OCI-LY3 (cell line): Measurements from ENCODE around the gene CLRN2.
A peak's percentile ranks its signal among the peaks of the same experiment; 100 is the strongest.

ENCODE experiments used
- H2AFZ ChIP-seq: fragments of 200-600, 300-600 bp; shearing (Covaris generic); 2 replicates; pipeline ENCODE4 v1.6.0; 2014; ENCODE audit warnings: antibody characterized with exemption, low read depth, low read length
- H3K27ac ChIP-seq: fragments of 200-600, 300-600 bp; sonication (generic); 2 replicates; pipeline ENCODE4 v1.5.1; 2014; ENCODE audit warnings: mild to moderate bottlenecking, low read length, moderate library complexity, mixed read lengths
- H3K27me3 ChIP-seq: fragments of 200-600, 300-600 bp; sonication (generic); 2 replicates; pipeline ENCODE4 v1.6.1; 2014; ENCODE audit warnings: low read depth, low read length, mixed read lengths
- H3K36me3 ChIP-seq: fragments of 200-600, 300-600 bp; sonication (generic); replicated peaks from 2 replicates; pipeline ENCODE3; 2014; ENCODE audit warnings: low read depth, low read length, mixed read lengths
- H3K4me1 ChIP-seq: fragments of 300-600, 200-600 bp; sonication (generic); 2 replicates; pipeline ENCODE4 v1.6.1; 2014; ENCODE audit warnings: low read length, mixed read lengths
- H3K4me2 ChIP-seq: fragments of 200-600, 300-600 bp; sonication (generic); 2 replicates; pipeline ENCODE4 v1.6.1; 2014; ENCODE audit warnings: low read length, mixed read lengths
- H3K4me3 ChIP-seq: fragments of 300-600, 200-600 bp; sonication (generic); 2 replicates; pipeline ENCODE4 v1.5.1; 2014; ENCODE audit warnings: antibody characterized with exemption, mild to moderate bottlenecking, low read length, moderate library complexity
- H3K79me2 ChIP-seq: fragments of 300-600, 200-600 bp; shearing (Covaris generic); 2 replicates; pipeline ENCODE4 v1.6.1; 2014; ENCODE audit warnings: mild to moderate bottlenecking, low read length, mixed read lengths
- H3K9ac ChIP-seq: fragments of 300-600, 200-600 bp; shearing (Covaris generic); 2 replicates; pipeline ENCODE4 v1.6.0; 2014; ENCODE audit warnings: mild to moderate bottlenecking, low read length, moderate library complexity
- H3K9me3 ChIP-seq: fragments of 200-600, 300-600 bp; shearing (Covaris generic); 2 replicates; pipeline ENCODE4 v1.6.1; 2014; ENCODE audit warnings: low read length, mixed read lengths; ENCODE audit not compliant: insufficient read depth
- H4K20me1 ChIP-seq: fragments of 200-600, 300-600 bp; sonication (generic); 2 replicates; pipeline ENCODE4 v1.6.1; 2016; ENCODE audit warnings: low read length, mixed read lengths; ENCODE audit not compliant: insufficient read depth
- CTCF ChIP-seq: fragments of 200-600, 300-600 bp; sonication (generic); IDR thresholded peaks from 2 replicates; pipeline ENCODE4 v1.5.1; 2014; ENCODE audit warnings: antibody characterized with exemption, low read length, low read depth
- EZH2phosphoT487 ChIP-seq: fragments of 200-600 bp; shearing (Covaris generic); IDR thresholded peaks from 2 replicates; pipeline ENCODE4 v1.6.1; 2018; ENCODE audit warnings: antibody characterized with exemption, mixed run types, low read depth

CLRN2 gene

GRCh38 chr4:17511950-17512795 is 2.8 kb upstream of the CLRN2 start, which contains the start of gene QDPR:
QDPR (minus strand) TSS chr4:17512090; CDS start chr4:17512054, 36 bp downstream.
- H3K4me3 ChIP-seq, result peak within 1 kb of the TSS; percentile 98
- peaks cover 14% of the 10 kb centered on the region for H3K79me2 ChIP-seq
- peak within 1 kb of the TSS; percentile 93 for H3K4me2 ChIP-seq
- no peak for TF ChIP-seq EZH2phosphoT487
- peak; percentile 69 for TF ChIP-seq CTCF
- H3K27me3 ChIP-seq, result peaks cover 15% of the 10 kb centered on the region
- H2AFZ ChIP-seq, result peak within 1 kb of the TSS; percentile 95
- H3K4me1 ChIP-seq, result peaks cover 17% of the 10 kb centered on the region
- no peaks in the 10 kb centered on the region for H4K20me1 ChIP-seq
- peaks cover 4% of the 10 kb centered on the region for H3K36me3 ChIP-seq
- no peaks in the 10 kb centered on the region for H3K9me3 ChIP-seq
- H3K27ac ChIP-seq, result peak within 1 kb of the TSS; percentile 37; the same call in 1 of the 2 replicates
- peak within 1 kb of the TSS; percentile 89 for H3K9ac ChIP-seq

- Histone ChIP-seq H3K27ac (no peak overlapping the region), H3K9me3 (no peaks in the 10 kb centered on the region), H3K4me1 (peaks cover 17% of the 10 kb centered on the region), H3K9ac (peak overlapping the region; percentile 89; the same call in 1 of the 2 replicates), H4K20me1 (no peaks in the 10 kb centered on the region), H2AFZ (peak overlapping the region; percentile 91; the same call in 1 of the 2 replicates), H3K4me3 (peak overlapping the region; percentile 98), H3K27me3 (peaks cover 18% of the 10 kb centered on the region), H3K36me3 (peaks cover 3% of the 10 kb centered on the region), H3K4me2 (peak overlapping the region; percentile 93), H3K79me2 (peaks cover 14% of the 10 kb centered on the region)
- no peak for TF ChIP-seq EZH2phosphoT487
- no peak for TF ChIP-seq CTCF
These were observed 1.8 kb upstream of the CLRN2 start for GRCh38 chr4:17512973-17513665.

GRCh38 chr4:17515445-17516407 is 761 bp downstream of the CLRN2 start:
- Histone ChIP-seq H4K20me1 (no peaks in the 10 kb centered on the region), H2AFZ (no peak overlapping the region), H3K4me3 (no peak overlapping the region), H3K9ac (no peak overlapping the region), H3K4me1 (peaks cover 15% of the 10 kb centered on the region), H3K36me3 (no peaks in the 10 kb centered on the region), H3K27ac (no peak overlapping the region), H3K9me3 (no peaks in the 10 kb centered on the region), H3K27me3 (peaks cover 18% of the 10 kb centered on the region), H3K79me2 (peaks cover 11% of the 10 kb centered on the region), H3K4me2 (no peak overlapping the region)
- TF ChIP-seq CTCF, result no peak
- no peak for TF ChIP-seq EZH2phosphoT487
